NCI-H2171 treated with DMSO at 0.1 percent for 48 hours (cell line): ENCODE data around the gene RAB15.

ENCODE experiments used
- DNase-seq: peaks from one replicate; lab custom pipeline; 2025; lab: John Stamatoyannopoulos, UW

Gene RAB15

GRCh38 chr14:64990296-64990695 lies 18.2 kb upstream of the RAB15 start:
- peak; percentile 64 for DNase-seq

- peak; percentile 81 for DNase-seq
Observed at GRCh38 chr14:64987438-64987767, 15.3 kb upstream of the RAB15 start.

- DNase-seq = peak; percentile 100
Observed at GRCh38 chr14:64986648-64987437, 14.7 kb upstream of the RAB15 start, which contains the start of gene FNTB. FNTB (plus strand) TSS chr14:64986895; CDS start chr14:64986954, 59 bp downstream.

- DNase-seq = peak; percentile 76
Observed at GRCh38 chr14:64983439-64984310, 11.5 kb upstream of the RAB15 start.

- DNase-seq = no peak
Observed at GRCh38 chr14:64979336-64980074, 7.4 kb upstream of the RAB15 start.

GRCh38 chr14:64974563-64974962 lies 2.4 kb upstream of the RAB15 start:
- no peak for DNase-seq

- DNase-seq = no peak
Observed at GRCh38 chr14:64973826-64974225, 1.7 kb upstream of the RAB15 start.

- no peak for DNase-seq
Observed at GRCh38 chr14:64973026-64973442, 898 bp upstream of the RAB15 start.

GRCh38 chr14:64971491-64971942 lies 619 bp downstream of the RAB15 start:
- DNase-seq = no peak

- DNase-seq = peak; percentile 31
Observed at GRCh38 chr14:64970776-64971477, 1.2 kb downstream of the RAB15 start.

- no peak for DNase-seq
Observed at GRCh38 chr14:64970041-64970440, 2.1 kb downstream of the RAB15 start.

- DNase-seq = no peak
Observed at GRCh38 chr14:64968651-64969050, 3.5 kb downstream of the RAB15 start.

GRCh38 chr14:64968167-64968566 lies 4.0 kb downstream of the RAB15 start:
- peak; percentile 90 for DNase-seq

GRCh38 chr14:64966976-64967375 lies 5.2 kb downstream of the RAB15 start:
- DNase-seq = no peak

- DNase-seq = peak; percentile 95
Observed at GRCh38 chr14:64965356-64966000, 6.7 kb downstream of the RAB15 start.

GRCh38 chr14:64963611-64964010 lies 8.5 kb downstream of the RAB15 start:
- no peak for DNase-seq

GRCh38 chr14:64960762-64961276 lies 11.3 kb downstream of the RAB15 start:
- DNase-seq = peak; percentile 99

- peak; percentile 70 for DNase-seq
Observed at GRCh38 chr14:64958743-64959142, 13.4 kb downstream of the RAB15 start.

GRCh38 chr14:64958201-64958600 lies 13.9 kb downstream of the RAB15 start:
- DNase-seq = no peak

- no peak for DNase-seq
Observed at GRCh38 chr14:64956697-64957406, 15.3 kb downstream of the RAB15 start.
